Stimulated activated CD4-positive, alpha-beta T cell treated with anti-CD3 and anti-CD28 coated beads, Interleukin-4, amount 100 ng/mL, for 1 hour (primary cell): Measurements from ENCODE around the gene SYNRG.
"Not testable (repeated sequence)": the region's sequence is repeated elsewhere in the genome, so short reads cannot be mapped to it uniquely, and the experiment has no call there.

ENCODE experiments used
- DNase-seq: peaks from one replicate; pipeline ENCODE4 v3.0.0-alpha.2; 2020

SYNRG gene, protein sequence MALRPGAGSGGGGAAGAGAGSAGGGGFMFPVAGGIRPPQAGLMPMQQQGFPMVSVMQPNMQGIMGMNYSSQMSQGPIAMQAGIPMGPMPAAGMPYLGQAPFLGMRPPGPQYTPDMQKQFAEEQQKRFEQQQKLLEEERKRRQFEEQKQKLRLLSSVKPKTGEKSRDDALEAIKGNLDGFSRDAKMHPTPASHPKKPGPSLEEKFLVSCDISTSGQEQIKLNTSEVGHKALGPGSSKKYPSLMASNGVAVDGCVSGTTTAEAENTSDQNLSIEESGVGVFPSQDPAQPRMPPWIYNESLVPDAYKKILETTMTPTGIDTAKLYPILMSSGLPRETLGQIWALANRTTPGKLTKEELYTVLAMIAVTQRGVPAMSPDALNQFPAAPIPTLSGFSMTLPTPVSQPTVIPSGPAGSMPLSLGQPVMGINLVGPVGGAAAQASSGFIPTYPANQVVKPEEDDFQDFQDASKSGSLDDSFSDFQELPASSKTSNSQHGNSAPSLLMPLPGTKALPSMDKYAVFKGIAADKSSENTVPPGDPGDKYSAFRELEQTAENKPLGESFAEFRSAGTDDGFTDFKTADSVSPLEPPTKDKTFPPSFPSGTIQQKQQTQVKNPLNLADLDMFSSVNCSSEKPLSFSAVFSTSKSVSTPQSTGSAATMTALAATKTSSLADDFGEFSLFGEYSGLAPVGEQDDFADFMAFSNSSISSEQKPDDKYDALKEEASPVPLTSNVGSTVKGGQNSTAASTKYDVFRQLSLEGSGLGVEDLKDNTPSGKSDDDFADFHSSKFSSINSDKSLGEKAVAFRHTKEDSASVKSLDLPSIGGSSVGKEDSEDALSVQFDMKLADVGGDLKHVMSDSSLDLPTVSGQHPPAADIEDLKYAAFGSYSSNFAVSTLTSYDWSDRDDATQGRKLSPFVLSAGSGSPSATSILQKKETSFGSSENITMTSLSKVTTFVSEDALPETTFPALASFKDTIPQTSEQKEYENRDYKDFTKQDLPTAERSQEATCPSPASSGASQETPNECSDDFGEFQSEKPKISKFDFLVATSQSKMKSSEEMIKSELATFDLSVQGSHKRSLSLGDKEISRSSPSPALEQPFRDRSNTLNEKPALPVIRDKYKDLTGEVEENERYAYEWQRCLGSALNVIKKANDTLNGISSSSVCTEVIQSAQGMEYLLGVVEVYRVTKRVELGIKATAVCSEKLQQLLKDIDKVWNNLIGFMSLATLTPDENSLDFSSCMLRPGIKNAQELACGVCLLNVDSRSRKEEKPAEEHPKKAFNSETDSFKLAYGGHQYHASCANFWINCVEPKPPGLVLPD (N-terminal part only)

GRCh38 chr17:37609170-37610040, at the start of gene SYNRG:
Gene SYNRG, minus strand, starts transcription at chr17:37609418. Its CDS starts 63 bp downstream, at chr17:37609355.
- peak; percentile 93 for DNase-seq

- DNase-seq: no peak
These were observed 48.0 kb upstream of the SYNRG start for GRCh38 chr17:37657202-37657601.

GRCh38 chr17:37651849-37652248, 42.6 kb upstream of the SYNRG start:
- DNase-seq: no peak

DNA sequence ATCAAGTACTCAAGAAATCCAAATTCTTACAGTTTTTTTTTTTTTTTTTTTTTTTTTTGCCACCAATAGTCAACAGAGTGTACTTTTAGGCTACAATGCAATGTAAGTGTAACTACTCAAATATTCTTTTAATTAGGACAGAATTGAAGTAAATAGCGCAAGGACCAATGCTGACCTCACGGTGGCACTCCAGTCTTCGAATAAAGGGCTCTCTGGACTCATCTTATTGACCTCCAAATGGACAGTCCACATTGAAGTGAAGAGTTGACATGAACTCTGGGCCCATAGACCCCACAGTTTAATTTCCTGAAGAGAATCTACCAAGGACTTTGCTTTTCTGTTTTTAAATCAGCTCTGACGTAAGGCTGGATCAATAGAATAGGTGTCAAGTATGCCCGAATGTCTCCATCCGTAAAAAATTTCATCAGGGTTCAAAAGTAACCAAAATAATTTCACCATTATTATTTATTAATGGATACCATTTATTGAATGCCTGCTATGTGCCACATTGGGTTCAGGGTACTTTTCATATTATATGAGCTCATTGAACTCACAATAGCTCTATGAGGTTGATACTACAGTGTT, 41.3 kb upstream of the SYNRG start:
- no peak for DNase-seq

- no peak for DNase-seq
These were observed 39.3 kb upstream of the SYNRG start for GRCh38 chr17:37648555-37648954.

- DNase-seq: no peak
These were observed 38.6 kb upstream of the SYNRG start for GRCh38 chr17:37647856-37648255.

DNA sequence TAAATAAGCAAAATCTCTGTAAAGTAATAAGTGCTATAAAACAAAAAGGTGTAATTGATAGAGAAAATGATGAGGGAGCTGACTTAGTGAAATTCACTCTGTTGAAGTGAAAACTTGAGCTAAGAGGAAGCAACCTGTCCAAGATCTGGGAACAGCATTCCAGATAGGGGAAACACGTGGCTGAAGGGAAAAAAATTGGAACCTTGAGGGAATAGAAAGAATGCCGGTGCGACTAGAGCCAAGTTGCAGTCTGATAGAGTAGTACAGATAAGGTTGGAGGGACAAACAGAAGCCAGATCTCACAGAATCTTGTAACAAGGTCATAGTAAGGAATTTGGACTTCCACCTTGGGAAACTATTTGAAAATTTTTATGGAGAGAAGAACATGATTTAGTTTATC, 34.7 kb upstream of the SYNRG start:
- no peak for DNase-seq

DNA sequence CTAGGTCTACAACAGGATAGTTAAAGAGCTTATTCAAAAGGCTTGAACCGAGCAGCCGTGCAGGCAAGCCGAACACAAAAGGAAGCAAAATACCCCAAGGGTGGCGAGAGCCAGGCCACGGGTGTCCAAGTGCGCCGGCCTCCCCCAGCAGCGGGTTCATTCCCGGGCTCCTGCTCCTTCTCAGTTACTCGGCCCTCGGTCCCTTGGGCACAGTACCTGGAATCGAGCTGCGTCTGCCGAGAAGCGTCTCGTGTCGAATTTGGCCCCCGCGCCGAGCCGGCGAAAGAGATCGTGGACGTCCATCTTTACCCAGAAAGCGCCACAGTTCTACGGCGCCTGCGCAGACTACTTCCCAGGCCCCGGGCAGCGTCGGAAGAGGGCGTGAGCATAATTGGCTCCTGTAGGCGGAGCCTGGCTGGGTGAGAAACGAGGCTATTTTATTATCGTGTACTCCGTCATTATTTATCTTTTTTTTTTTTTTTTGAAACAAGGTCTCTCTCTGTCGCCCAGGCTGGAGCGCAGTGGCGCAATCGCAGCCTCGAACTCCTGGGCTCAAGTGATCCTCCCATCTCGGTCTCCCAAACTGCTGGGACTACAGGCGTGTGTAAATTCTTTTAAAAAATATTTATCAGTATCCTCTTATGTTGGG, 34.0 kb upstream of the SYNRG start, which contains the start of gene DDX52:
TSS of gene DDX52 (minus strand) at position 329 of the 649 bp plus-strand sequence. CDS start at position 303, 26 bp downstream.
- peak; percentile 87 for DNase-seq

GRCh38 chr17:37642681-37643080, 33.5 kb upstream of the SYNRG start:
- no peak for DNase-seq

DNA sequence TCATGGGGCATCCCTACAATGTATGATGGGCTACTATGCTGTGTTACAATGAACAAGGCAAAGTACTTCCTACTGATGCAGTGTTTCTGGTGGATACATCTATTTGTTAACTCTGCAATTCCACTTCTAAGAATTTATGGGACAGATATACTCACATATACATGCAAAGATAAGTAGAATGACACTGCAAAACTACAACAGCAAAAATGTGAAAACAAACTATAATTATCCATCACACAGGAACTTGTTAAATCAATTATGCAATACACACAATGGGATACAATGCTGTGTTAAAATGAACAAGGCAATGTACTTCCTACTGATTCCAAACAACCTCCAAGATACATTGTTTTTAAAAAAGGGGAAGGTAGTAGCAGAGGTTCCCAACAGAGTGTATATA, 30.8 kb upstream of the SYNRG start:
- DNase-seq: no peak

GRCh38 chr17:37637956-37638355, 28.7 kb upstream of the SYNRG start:
- no peak for DNase-seq

DNA sequence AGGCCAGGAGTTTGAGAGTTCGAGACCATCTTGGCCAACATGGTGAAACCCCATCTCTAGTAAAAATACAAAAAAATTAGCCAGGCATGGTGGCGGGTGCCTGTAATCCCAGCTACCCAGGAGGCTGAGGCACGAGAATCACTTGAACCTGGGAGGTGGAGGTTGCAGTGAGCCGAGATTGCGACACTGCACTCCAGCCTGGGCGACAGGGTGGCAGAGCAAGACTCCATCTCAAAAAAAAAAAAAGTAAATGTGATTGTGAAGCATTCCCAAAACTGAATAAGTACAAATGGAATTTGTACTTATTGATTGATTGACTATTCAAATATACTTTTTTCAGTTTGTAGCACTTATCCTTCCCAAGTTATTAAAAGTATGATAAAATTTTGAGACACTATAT, 7.2 kb upstream of the SYNRG start:
- DNase-seq: not testable (repeated sequence)

- DNase-seq: no peak
These were observed 5.6 kb upstream of the SYNRG start for GRCh38 chr17:37614823-37615222.

- no peak for DNase-seq
These were observed 5.2 kb upstream of the SYNRG start for GRCh38 chr17:37614391-37614790.

- DNase-seq: no peak
These were observed 1.8 kb upstream of the SYNRG start for GRCh38 chr17:37610971-37611370.

GRCh38 chr17:37610041-37610420, 813 bp upstream of the SYNRG start:
- not testable (repeated sequence) for DNase-seq

DNA sequence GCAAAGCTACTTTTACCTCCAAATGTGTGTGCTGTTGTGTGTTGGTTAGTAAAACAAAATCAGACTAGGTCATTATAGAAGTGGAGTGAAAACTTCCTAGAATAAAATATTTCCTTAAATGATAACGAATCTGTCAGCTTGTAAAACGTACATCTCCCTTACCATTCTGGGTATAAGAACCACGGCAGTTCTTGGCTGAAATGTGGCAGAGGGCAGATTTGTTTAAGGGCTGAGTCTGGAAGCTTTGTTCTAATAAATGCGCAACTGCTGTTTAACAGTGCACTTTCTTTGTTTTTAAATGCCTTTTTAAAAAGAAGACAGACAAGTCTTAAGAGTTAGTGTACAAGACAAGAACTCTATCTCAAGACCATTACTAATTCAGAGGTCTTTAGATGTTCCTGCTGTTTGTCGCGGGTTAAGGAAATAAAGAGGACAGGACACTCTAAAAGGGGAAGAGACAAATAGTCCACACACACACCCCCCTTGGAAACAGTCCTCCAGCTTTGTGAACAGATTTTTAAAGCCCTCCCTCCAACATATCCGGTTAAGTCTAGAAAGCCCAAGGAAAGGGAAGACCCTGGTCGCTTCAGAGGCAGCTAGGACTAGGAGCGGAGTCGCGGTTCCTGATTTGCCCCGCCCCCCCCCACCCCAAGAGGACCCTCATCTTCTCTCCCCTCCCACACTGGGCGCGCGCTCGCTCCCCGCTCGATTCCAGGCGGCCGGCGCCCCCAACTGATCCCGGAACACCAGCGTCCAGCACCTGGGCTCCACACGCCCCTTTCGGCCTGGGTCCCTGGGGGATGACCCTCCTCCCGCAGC, 658 bp downstream of the SYNRG start:
- no peak for DNase-seq

DNA sequence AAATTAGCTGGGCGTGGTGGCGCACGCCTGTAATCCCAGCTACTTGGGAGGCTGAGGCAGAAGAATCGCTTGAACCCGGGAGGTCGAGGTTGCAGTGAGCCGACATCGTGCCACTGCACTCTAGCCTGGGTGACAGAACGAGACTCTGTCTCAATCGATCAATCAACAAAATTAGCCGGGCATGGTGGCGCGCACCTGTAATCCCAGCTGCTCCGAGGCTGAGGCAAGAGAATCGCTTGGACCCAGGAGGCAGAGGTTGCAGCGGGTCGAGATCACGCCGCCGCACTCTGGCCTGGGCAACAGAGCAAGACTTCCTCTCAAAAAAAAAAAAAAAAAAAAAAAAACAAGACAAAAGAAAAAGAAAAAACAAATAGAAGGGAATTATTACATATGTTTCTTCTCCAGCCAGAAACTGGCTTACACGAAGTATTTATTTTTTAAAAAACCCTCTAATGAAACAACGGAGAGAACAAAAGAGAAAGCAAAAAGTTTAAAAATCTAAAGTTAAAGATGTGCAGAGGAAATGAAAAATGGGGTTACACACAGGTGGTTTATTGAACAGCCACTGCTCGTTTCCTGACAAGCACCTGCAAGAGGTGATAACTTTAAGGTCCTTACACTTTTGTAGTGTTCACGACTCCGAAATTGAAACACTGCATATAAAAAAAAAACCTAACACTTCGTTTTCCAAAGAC, 1.4 kb downstream of the SYNRG start:
- peak; percentile 11 for DNase-seq

DNA sequence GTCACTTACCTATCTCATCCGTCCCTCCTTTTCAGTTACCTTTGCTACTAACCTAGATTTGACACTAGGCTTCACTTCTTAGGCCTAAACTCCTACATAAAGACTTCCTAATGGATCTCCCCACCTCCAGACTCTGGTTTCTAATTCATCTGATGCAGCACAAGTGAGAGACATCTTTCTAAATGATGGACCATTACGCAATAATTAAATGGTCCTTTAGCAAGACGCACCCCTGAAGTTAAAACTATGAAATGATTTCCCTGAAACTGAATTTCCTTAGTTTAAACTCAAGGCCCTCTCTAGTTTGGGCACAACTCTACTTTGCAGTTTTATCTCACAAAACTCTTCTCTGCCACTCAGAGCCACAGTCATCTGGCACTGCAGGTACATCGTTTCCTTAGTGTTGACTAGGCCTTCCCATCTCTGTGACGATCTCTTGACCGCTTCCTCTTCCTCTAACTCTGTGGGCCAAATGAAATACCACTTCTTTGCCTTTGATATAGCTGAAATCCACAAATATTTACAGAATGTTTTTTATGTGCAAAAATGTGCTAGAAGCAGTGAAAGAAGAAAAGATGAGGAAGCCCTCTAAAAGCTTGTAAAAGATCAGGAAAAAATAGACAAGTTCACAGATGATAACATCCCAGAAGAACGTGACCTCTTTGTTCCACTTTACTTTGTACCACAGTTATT, 3.3 kb downstream of the SYNRG start:
- no peak for DNase-seq
